Suppressor macrophage treated with lipopolysaccharide for 1 hour (primary cell): ENCODE results near the gene CSF1R.

Experiments used
- DNase-seq, 3 donors: peaks; one replicate each; pipeline ENCODE4 v3.0.0-alpha.2; 2020 to 2022

CSF1R gene

GRCh38 chr5:150085950-150086715 lies at the start of gene CSF1R:
Gene CSF1R, minus strand, starts transcription at chr5:150086554. Its CDS starts 127 bp downstream, at chr5:150086427.
- peak; percentile 65 to 73 (median 71) for DNase-seq

- DNase-seq = no peak
Measured at GRCh38 chr5:150135557-150136304, 49.4 kb upstream of the CSF1R start.

DNA sequence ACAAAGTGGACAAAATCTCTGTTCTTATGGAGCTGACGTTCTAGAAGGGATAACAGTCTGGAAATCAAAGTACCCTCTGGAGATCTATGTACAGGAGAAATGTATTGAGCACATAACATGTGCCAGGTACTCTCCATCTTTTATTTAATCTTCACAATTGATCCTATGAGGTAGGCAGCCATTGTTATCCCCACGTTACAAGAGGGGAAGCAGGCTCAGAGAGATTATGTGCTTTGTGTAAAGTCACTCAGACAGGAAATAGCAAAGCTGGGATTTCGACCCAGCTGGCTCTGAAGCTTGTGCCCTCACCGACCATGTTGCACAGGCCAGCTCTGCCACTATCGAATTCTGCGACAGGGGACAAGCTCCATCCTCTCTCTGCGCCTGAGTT lies 47.8 kb upstream of the CSF1R start:
- DNase-seq = no peak

GRCh38 chr5:150133581-150134197 lies 47.3 kb upstream of the CSF1R start:
- no peak for DNase-seq

DNA sequence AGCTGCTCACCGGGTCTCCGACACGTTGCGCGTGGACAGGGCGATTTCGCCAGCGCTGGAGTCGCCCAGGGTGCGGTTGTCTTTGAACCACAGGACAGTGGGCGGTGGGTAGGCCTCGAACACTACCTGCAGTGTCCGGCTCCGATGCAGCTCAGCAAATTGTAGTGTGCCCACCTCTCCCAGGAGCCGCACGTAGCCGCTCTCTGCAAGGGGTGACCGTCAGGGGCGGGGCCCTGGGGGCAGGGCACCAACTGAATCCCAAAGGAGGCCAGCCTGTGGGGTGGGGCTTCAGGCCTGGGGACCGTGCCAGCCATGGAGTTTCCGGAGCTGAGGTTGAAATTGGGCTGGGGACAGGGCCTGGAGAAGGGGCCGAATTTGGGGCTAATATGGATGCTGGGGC lies 46.4 kb upstream of the CSF1R start:
- no peak for DNase-seq

DNA sequence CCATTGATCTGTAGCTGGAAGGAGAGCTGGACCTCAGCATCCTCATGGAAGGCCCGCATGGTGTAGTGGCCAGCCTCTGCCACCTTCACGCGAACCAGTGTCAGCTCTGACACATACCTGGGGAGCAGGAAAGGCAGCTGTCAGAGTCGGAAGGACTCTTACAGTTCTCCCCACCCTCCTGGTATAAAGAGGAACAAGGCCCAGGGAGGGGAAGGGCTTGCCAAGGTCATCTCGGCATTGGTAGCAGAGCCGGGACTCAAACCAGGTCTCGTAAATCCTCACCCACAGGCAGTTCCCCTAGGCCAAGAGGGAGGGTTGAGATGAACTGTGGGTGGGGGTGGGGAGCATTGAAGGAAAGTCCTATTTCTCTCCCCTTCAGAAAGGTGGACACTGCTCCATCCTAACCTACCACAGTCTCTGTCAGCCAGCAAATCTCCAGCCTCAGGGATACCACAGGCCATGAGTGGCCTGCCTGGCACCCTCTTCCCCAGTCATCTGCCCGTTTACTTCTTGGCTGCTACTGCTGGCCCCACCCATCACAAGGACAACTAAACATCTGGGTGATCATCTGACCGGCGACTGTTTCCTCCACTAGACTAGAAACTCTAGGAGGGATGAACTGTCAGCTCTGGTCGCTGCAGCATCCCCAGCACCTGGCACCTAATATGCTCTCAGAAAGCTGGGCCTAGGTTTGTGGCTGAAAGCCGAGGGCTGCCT lies 45.8 kb upstream of the CSF1R start:
- DNase-seq = peak; percentile 33 to 50 (median 45)

DNA sequence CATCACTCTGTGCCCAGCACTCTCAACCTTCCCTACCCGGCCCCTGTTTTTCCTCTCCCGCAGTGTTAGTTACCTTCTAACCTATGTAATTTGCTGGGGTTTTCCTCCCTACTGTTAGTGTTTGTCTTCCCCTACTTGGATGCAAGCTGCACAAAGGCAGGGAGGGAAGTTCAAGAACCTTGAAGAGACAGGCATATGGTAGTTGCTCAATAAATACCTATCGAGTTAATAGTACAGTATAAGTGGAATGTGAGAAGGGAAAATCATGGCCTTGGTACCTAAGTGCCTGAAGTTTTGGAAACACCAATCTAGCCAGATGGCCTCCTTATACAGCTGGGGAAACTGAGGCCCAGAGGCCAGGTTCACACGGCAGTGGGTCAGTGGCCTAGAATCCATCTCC lies 45.1 kb upstream of the CSF1R start:
- DNase-seq = no peak

DNA sequence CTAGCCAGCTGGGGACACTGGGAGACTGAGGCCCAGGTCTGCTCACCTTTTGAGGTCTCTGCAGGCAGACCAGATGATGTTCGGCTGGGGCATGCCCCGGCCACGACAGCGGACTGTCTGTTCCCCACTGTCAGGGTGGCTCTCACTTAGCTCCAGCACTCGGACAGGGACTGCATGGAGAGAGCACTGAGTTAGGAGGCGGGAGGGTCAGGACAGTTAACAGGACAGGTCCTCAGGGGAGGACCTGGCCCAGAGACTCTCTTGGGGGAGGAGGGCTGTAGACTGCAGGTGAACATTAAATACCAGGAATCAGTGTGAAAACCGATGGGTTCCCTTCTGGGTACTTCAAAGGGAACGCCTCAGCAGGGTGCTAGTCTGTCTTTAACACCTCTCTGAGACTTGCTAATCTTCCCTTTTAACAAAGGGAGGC lies 44.2 kb upstream of the CSF1R start:
- DNase-seq = no peak

- peak; percentile 83 to 90 (median 86) for DNase-seq
Measured at GRCh38 chr5:150129813-150130492, 43.6 kb upstream of the CSF1R start.

DNA sequence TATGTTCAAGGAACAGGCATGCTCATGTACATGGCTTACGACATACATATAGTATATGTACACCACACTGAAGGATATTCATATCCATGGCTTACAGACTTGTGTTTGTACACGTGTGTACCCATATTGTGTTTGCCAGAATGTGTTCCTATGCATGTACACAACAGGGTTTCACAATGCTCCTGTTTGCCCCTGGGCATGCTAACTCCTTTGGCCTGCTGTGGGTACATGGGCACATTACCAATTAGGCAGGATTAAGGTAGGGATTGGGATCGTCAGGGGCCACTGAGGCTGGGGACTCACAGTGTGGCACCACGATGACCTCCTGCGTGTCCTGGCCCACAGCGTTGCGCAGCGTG lies 43.1 kb upstream of the CSF1R start:
- no peak for DNase-seq

DNA sequence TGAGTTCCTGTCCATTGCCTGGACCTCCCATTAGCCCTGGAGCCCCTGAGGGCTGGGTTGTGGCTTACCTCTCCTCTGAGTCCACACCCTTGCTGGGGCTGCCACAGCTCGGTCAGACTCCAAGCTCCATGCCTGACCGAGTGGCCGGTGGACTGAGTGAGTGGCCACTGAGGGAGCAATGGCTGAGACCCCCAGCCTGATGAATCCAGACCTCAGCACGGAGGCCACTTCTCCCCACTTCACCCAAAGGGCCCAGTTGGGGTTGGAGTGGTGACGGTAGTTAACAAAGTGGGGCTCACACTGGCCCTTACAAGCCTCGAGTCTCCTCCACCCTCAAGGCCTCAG lies 40.5 kb upstream of the CSF1R start:
- no peak for DNase-seq

DNA sequence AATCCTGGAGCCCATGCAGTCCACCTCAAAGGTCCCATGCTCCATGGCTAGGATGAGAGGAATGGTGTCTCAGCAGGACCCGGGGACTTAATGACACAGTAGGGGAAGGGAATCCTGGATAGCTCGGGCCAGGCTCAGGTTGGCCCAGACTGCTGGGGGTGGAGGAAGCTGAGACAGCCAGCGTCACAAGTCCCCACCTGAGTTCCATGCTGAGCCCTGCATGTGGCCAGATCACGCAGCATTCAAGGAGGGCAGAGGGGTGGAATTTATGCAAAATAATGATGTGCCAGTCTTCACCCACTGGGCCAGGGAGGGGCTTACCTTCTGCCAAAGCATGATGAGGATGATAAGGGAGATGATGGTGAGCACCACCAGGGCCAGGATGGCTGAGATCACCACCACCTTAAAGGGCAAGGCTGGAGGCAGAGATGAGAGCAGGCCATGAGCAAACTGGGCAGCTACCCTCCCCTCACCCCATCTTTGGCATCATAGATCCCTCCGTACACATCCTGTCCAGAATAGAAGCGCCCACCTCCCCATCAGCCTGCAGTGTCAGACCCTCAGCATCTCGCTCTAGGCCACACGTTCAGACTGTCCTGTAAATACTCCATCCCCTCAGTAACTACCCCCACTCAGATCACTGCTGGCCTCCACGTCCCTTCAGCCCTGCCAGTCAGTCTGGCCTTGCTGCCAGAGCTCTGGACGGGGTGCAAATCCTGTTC lies 40.0 kb upstream of the CSF1R start:
- DNase-seq = no peak

- DNase-seq = no peak
Measured at GRCh38 chr5:150125334-150125733, 39.0 kb upstream of the CSF1R start.

DNA sequence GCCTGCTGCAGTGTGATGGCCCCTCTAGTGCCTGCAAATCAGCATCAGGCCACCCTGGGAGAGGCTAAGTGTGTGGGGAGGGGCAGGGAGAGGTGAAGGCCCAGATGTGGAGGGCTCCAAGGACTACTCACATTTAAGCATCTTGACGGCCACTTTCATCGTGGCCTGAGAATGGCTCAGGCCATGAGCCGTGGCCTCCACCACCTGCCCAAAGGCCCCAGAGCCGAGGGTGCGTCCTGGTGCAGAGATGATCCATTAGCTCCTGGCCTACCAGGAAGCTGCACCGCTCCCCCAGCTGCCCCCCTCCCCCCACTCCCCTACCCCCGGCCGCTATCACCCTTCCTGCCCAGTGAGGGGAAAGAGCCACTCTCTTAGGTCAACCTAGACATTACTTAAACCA lies 38.2 kb upstream of the CSF1R start:
- no peak for DNase-seq

DNA sequence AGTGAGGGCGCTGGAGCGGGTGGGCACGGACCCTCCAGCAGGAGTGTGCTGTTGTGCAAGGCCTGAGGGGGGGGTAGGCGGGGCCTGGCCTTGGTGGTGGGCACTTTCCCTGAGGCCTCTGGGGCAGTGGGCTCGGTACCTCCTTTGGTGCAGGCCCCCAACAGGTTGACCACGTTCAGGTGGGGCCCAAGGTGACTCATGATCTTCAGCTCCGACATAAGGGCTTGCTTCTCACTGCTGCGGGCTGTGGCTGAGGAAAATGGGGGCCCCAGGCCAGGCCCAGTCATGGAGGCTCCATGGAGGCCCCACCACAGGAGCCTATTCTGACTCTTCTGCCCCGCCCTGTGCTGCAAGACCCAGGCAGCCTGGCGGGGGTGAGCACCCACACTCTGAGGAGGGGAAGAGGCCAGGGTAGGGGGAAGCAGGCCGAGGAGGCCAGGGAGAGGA lies 37.8 kb upstream of the CSF1R start:
- DNase-seq = peak; percentile 27 to 68 (median 28)

DNA sequence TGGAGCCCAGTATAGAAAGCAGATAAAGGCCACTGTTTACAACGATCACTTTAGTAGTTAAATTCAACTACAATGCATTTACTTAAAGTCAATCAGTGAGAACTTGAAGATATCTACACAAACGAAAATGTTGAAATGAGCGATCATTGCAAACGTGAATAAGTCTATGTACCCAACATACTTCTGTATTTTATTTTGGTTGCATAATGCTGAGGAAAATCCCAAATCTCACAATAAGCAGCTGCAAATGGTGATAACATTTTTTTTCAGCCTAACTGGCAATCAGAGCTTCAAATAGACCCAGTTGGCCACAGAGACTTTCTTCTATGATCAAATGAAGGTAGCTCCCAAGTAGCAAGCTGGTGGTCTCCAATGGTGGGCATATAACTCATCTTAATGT lies 37.2 kb upstream of the CSF1R start:
- DNase-seq = peak; percentile 80 to 97 (median 97)

GRCh38 chr5:150122536-150123481 lies 36.5 kb upstream of the CSF1R start:
- no peak for DNase-seq

- DNase-seq = peak; percentile 57 to 76 (median 68)
Measured at GRCh38 chr5:150122158-150122510, 35.8 kb upstream of the CSF1R start.

DNA sequence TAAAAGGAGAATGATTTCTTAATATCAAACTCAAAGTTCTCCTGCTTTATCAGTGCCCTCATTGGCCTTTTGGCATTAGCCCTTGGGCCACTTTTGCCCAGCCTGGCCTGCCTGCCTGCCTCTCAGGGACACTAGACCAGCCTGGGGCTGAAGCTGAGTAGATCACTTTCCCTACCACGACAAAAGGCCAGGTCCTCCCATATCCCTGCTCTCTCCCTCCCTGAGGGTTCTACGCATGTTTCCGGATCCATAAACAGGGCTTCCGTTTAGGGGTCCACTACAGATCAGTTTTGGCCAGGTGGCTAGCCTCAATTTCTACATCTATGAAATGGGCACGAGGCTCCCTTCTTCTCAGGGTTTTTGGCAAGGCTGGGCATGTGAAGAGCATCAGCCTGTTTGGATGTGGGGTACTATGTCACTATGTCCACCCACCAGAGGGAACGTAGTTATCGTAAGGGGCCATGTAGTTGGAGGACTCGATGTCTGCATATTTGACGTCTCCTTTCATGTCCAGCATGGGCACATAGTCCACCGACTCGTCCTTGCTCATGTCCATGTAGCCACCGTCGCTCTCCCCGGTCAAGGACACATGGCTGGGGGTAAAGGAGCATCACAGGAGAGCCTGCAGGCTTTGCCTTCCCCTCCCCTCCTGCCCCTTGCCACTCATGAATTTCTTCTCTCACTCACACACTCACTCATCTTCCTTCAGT lies 35.2 kb upstream of the CSF1R start:
- no peak for DNase-seq
